NCI-H524 (cell line): ENCODE data around the gene LRCH4.

Experiments
- DNase-seq, 2 experiments: peaks; one replicate each; lab custom pipeline; 2025; lab: John Stamatoyannopoulos, UW

Gene LRCH4, protein sequence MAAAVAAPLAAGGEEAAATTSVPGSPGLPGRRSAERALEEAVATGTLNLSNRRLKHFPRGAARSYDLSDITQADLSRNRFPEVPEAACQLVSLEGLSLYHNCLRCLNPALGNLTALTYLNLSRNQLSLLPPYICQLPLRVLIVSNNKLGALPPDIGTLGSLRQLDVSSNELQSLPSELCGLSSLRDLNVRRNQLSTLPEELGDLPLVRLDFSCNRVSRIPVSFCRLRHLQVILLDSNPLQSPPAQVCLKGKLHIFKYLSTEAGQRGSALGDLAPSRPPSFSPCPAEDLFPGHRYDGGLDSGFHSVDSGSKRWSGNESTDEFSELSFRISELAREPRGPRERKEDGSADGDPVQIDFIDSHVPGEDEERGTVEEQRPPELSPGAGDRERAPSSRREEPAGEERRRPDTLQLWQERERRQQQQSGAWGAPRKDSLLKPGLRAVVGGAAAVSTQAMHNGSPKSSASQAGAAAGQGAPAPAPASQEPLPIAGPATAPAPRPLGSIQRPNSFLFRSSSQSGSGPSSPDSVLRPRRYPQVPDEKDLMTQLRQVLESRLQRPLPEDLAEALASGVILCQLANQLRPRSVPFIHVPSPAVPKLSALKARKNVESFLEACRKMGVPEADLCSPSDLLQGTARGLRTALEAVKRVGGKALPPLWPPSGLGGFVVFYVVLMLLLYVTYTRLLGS

DNA sequence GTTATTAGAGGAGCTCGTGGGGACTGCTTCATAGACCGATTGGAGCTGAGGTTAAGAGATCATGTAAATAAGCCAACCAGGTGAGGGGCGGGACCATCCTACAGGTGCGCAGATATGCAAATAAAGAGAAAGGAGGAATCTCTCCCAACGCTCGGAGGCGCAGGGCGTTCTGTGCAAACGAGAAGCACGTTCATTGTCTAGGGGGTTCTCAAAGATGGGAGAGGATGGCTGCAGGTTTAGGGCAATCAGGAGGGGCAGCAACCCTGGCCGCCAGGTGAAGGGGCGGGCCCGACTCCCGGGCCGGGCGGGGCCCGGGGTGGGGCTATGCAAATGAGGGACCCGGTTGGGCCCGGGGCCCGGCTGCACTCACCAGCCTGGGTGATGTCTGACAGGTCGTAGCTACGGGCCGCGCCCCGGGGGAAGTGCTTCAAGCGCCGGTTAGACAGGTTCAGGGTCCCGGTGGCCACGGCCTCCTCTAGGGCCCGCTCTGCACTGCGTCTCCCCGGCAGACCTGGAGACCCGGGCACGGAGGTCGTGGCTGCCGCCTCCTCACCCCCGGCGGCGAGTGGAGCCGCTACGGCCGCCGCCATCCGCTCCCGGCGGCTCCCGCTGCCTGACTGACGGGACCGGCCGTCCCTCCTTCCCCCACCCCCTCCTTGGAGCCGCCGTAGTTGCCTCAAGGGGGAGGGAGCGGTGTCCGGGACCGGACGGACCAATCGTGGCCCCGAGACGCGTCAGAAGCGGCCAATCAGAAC is at the start of gene LRCH4:
Gene LRCH4 (minus strand): TSS at position 619 of the 755 bp plus-strand sequence. CDS start 29 bp downstream, at position 590.
- peak in 1 of 2 experiments; percentile 36 for DNase-seq

DNA sequence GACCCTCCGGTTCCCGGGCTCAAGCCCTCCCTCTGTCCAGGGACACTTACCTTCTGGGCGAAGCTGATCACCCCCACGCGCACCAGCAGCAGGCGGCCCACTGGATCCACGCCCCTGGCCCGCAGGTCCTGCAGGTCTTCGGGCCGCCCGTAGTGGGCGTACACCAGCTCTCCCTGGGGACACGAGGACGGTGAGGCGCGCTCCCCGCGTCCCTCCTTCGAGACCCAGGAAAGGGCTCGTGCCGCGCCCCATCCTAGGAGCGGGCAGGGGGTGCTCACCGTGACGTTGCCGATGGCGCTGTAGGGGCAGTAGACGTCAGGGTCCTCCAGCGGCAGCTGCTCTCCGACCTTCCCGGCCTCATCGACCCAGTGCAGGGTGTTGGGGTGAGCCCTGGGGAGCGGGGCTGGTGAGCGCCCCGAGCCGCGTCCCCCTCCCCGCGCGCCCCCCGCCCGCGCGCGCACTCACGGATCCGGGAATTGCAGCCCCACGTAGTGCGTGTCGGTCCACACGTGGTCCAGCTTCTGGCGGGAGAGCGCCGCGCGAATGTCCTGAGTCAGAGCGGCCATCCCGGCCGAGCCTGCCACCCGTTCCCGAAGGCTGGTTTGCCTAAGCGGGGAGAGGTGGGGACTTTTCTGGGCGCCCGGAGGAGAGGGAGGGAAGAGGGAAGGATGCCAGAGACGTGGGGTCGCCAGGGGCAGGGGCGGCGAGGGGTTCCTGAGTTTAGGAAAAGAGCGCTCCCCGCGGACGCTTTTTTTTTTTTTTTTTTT is 47.2 kb upstream of the LRCH4 start:
- DNase-seq: peak; percentile 12 to 60

DNA sequence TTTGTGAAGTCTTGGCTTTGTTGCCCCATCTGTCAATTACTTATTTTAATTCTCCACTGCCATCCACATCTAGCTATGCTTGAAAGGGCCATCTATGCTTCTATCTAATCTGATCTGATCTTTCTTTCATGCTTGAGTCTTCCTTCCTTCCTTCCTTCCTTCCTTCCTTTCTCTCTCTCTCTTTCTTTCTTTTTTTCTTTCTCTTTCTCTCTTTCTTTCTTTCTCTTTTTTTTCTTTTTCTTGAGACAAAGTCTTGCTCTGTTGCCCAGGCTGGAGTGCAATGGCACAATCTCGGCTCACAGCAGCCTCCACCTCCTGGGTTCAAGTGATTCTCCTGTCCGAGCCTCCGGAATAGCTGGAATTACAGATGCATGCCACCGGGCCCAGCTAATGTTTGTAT is 44.1 kb upstream of the LRCH4 start:
- DNase-seq: no peak

GRCh38 chr7:100629117-100629716 is 43.3 kb upstream of the LRCH4 start:
- peak in 1 of 2 experiments; percentile 13 for DNase-seq

DNA sequence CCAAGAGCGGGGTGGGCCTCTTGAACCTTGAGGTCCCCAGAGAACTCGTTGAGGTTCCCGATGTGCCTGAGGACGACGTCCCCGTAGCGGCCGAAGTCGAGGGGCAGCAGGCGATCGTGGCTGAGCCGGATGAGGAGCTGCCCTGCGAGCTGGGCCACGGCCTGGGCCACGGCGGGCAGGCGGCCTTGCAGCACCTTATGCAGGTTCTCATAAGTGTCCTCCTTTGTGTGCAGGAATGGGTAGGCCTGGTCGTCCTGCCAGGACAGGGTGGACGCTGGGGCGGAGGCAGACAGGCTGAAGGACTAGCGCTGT is 41.3 kb upstream of the LRCH4 start:
- DNase-seq: no peak

GRCh38 chr7:100626530-100627237 is 40.8 kb upstream of the LRCH4 start:
- peak; percentile 44 to 70 for DNase-seq

- DNase-seq: no peak
Observed at GRCh38 chr7:100626055-100626454, 40.1 kb upstream of the LRCH4 start.

GRCh38 chr7:100623951-100624824 is 38.3 kb upstream of the LRCH4 start:
- DNase-seq: no peak

DNA sequence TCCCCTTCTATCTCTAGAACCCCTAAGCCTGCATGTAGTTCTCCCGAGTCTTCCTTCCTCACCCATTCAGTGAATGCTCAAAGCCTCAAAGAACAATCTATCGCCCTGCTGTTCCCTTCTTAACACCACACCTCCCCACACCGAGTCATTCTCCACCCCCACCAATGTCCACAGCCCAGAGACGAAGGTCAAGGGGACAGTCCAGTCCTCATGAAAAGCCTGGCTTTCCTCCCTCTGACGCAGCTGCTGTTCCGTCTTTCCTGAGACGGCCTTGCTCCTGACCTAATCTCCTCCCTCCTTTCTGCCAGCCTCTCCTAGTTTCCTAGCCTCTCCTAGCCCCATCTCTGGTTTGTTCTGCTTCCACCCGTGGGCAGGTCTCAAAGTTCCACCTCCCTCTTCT is 35.6 kb upstream of the LRCH4 start:
- DNase-seq: no peak

GRCh38 chr7:100620804-100621203 is 34.9 kb upstream of the LRCH4 start:
- DNase-seq: no peak

- DNase-seq: no peak
Observed at GRCh38 chr7:100620239-100620638, 34.3 kb upstream of the LRCH4 start.

DNA sequence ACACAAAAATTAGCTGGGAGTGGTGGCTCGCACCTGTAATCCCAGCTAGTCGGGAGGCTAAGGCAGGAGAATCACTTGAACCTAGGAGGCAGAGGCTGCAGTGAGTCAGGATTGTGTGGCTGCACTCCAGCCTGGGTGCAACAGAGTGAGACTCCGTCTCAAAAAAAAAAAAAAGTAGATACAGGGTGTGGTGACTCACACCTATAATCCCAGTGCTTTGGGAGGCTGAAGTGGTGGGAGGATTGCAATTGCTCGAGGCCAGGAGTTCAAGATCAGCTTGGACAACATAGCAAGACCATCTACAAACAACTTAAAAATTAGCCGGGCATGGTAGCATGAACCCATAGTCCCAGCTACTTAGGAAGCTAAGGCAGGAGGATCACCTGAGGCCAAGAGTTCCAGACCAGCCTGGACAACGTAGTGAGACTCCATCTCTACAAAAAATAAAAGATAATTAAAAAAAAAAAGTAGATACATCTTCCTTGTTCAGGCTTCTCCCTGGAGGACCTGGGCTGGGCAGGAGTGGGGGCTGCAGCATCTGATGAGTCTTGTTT is 28.5 kb upstream of the LRCH4 start:
- DNase-seq: no peak

DNA sequence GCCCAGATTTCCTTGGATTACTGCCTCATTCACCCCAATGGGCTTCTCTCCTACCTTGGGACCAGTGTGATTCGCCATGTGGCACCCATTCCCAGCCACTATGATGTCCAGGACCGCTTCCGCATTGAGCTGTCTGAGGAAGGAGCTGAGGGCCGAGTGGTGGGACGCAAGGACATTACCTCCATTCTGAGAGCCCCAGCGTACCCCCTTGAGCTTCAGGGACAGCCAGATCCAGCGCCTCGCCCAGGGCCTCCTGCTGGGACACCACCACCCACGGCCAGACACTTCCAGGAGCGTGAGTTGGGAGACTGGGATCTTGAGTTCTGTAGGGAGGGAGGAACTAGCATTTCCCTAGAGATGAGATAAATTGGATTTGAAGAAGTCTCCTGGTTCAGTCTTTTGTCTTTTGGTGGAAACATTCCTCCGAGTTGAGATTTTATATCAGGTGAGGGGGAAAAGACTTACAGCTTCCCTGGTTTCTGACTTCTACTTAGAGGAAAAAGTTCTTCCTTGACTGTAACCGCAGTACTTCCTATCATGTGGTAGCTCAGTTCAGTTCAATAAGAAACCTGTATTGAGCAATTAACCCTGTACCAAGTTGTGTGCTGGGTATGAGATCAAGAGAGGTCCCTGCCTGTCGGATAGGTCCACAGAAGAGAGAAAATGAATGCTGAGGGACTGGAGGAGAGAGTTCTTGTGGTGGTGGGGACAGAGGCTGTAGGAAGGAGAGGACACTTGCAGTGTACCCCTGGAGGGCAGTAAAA is 27.7 kb upstream of the LRCH4 start:
- no peak for DNase-seq

DNA sequence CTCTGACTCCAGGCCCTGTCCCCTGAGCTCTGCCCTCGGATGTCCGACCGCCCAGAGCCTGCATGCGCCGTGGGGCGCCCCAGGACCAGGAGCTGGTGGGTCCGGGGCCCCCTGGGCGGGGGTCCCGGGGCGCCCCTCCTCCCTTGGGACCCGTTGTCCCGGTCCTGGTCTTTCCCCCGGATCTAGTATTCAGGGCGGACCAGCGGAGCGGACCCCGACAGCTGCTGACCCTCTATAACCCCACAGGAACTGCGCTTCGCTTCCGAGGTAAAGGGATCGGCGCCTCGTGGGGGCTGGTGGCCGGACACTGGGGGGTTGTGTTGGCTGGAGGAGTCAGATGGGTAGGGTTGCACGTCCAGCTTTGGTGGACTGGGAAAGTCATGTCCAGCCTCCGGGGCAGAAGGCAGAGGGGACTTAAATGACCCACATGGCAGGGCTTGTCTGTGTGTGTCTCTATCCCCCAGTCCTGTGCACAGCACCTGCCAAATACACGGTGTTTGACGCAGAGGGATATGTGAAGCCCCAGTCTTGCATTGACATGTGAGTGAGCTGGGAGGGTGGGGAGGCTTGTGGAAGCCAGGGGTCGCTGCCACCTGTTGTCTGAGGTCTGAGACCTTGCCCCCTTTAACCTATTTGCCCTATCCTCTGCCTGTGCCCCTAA is 26.9 kb upstream of the LRCH4 start:
- peak in 1 of 2 experiments; percentile 15 for DNase-seq

DNA sequence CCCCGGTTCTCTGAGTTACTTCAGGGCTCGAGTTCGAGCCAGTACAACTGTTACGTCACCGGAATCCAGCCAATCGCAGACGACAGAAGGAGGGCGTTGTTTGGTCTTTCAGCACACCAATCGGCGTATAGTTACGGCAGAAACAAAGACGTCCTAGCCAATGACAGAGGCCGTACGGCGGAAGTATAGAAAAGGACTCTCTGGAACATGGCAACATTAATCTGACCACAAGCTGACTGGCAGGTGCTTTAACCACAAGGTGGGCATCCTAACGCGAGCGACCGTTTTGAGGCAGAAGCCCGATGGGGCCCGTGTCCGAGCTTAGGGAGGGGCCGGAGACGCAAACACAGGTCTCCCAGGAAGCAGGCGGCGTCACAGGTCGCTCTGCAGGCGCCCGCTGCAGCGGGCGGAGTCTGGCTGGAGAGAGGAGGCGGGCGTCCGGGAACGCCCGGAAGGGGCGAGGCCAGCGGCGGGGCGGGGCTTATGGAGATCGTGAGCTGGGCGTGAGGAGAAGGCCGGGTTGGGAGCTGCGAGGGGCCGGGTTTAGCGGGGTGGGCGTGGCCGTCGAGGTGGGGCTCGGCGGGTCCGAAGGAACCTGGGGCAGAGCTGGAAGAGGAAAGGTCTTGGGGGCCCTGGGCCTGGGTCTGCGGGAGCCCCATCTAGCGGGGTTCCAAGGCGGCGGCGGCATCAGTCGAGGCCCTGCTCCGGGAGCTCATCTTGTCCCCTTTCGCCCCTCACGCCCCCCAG is 26.2 kb upstream of the LRCH4 start, which contains the start of gene MOSPD3:
Gene MOSPD3 (plus strand): TSS at position 558 of the 747 bp plus-strand sequence. CDS start 252 bp downstream, outside the sequence.
- DNase-seq: peak; percentile 96 to 99

DNA sequence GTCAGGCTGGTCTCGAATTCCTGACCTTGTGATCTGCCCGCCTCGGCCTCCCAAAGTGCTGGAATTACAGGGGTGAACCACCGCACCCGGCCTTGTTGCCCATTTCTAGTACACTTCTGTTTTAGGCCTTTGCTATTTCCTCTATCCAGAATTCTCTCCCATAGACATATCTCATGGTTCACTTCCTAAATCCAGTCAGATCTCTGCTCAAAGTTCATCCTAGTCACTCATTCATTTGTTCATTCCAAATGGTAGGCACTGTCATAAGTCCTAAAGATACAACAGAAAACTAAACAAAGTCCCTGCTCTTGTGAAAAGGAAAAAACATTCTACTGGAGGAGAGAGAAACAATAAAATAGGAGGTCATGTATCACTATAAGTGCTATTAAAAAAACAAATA is 24.0 kb upstream of the LRCH4 start:
- no peak for DNase-seq

DNA sequence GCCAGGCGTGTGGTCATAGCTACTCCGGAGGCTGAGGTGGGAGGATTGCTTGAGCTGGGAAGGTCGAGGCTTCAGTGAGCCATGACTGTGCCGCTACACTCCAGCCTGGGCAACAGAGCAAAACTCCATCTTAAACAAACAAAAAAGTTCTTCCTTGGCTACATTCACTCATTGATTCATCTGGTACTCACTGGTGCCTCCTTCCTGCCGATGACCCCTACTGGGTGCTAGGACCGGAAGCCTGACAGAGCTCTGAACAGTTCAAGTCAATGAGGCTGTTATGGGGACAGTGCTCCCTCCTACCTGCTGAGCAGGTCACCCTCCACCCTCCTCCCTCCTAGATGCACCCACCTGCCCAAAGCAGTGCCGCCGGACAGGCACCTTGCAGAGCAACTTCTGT is 21.2 kb upstream of the LRCH4 start:
- no peak for DNase-seq
